GM12801 (cell line): ENCODE data around the gene CDK14.

ENCODE experiments used
- CTCF ChIP-seq: IDR thresholded peaks from one replicate; pipeline ENCODE4 v1.5.1; 2011; ENCODE audit warnings: control low read depth; ENCODE audit not compliant: insufficient read length; ENCODE audit errors: extremely low read depth

Gene CDK14

GRCh38 chr7:91025906-91026390 lies 429.8 kb downstream of the CDK14 start:
- no peak for TF ChIP-seq CTCF

- no peak for TF ChIP-seq CTCF
Observed at GRCh38 chr7:91029688-91030087, 433.6 kb downstream of the CDK14 start.

- TF ChIP-seq CTCF, result no peak
Observed at GRCh38 chr7:91030680-91031380, 434.7 kb downstream of the CDK14 start.

- TF ChIP-seq CTCF, result no peak
Observed at GRCh38 chr7:91031757-91032156, 435.6 kb downstream of the CDK14 start.

- TF ChIP-seq CTCF, result no peak
Observed at GRCh38 chr7:91033574-91033973, 437.5 kb downstream of the CDK14 start.

- no peak for TF ChIP-seq CTCF
Observed at GRCh38 chr7:91034459-91035368, 438.6 kb downstream of the CDK14 start.

GRCh38 chr7:91039033-91039432 lies 442.9 kb downstream of the CDK14 start:
- no peak for TF ChIP-seq CTCF
